CD4-positive, alpha-beta T cell (primary cell): ENCODE data around the gene MTM1. TPM values are rescaled to one million over a fixed set of nuclear protein-coding genes. Genes with fewer than 3 reads are reported as not detected.
A peak's percentile ranks its signal among the peaks of the same experiment; 100 is the strongest.

Experiments
- ATAC-seq: fragments of 200-7000 bp; cut with Tn5 transposase; one replicate; pipeline ENCODE4 v1.10.0; 2022; ENCODE audit warnings: mild to moderate bottlenecking; ENCODE audit not compliant: poor library complexity
- CTCF ChIA-PET: fragments of 350-600 bp; sonication (Branson Sonifier 250); formaldehyde crosslinking; loops from one replicate; lab custom pipeline; 2021; ENCODE audit warnings: antibody characterized with exemption, inconsistent platforms; lab: Charles Lee
- POLR2A ChIA-PET: fragments of 350-600 bp; sonication (Branson Sonifier 250); formaldehyde crosslinking; loops from one replicate; lab custom pipeline; 2021; ENCODE audit warnings: antibody characterized with exemption, inconsistent platforms; lab: Charles Lee
- DNase-seq, 14 experiments: peaks; one replicate each; pipeline ENCODE4 v3.0.0-alpha.2; 2013 to 2020; ENCODE audit warnings: mixed read lengths in 2 of 14
- H3K27ac ChIP-seq, 2 donors: one replicate each; pipeline versions ENCODE4 v1.5.1 to v1.7.0; 2013; ENCODE audit warnings: low read length in 2 of 2, low read depth in 1 of 2, mild to moderate bottlenecking in 1 of 2
- H3K27me3 ChIP-seq, 2 experiments: 1 replicate in 1 of 2; 2 replicates in 1 of 2; pipeline versions ENCODE4 v1.6.1 to v1.7.0; 2013; ENCODE audit warnings: low read length in 2 of 2, control low read depth in 1 of 2, mild to moderate bottlenecking in 1 of 2, moderate library complexity in 1 of 2; ENCODE audit not compliant: insufficient read depth in 2 of 2, control insufficient read depth in 1 of 2
- H3K36me3 ChIP-seq: one replicate; pipeline ENCODE4 v1.6.1; 2013; ENCODE audit warnings: low read length, control low read depth; ENCODE audit not compliant: insufficient read depth
- H3K4me1 ChIP-seq: one replicate; pipeline ENCODE4 v1.6.1; 2013; ENCODE audit warnings: low read length, control low read depth; ENCODE audit not compliant: insufficient read depth
- H3K4me3 ChIP-seq: one replicate; pipeline ENCODE4 v1.5.1; 2013; ENCODE audit warnings: mild to moderate bottlenecking, low read length, moderate library complexity
- H3K9me3 ChIP-seq, 2 experiments: 1 replicate in 1 of 2; 2 replicates in 1 of 2; pipeline versions ENCODE4 v1.6.1 to v1.7.0; 2013; ENCODE audit warnings: low read length in 2 of 2, mild to moderate bottlenecking in 2 of 2, control low read depth in 1 of 2, moderate library complexity in 1 of 2; ENCODE audit not compliant: control insufficient read depth in 1 of 2, insufficient read depth in 1 of 2
- H3K27ac Mint-ChIP-seq: one replicate; pipeline ENCODE4 v1.8.0; 2020; ENCODE audit warnings: mixed read lengths
- H3K27me3 Mint-ChIP-seq: one replicate; pipeline ENCODE4 v1.8.0; 2021; ENCODE audit warnings: mixed read lengths
- H3K36me3 Mint-ChIP-seq: one replicate; pipeline ENCODE4 v1.8.0; 2021; ENCODE audit warnings: low read depth, mixed read lengths
- H3K4me1 Mint-ChIP-seq: one replicate; pipeline ENCODE4 v1.8.0; 2021; ENCODE audit warnings: low read depth, mixed read lengths
- H3K4me3 Mint-ChIP-seq: one replicate; pipeline ENCODE4 v1.8.0; 2020; ENCODE audit warnings: mild to moderate bottlenecking, mixed read lengths
- H3K9me3 Mint-ChIP-seq: one replicate; pipeline ENCODE4 v1.8.0; 2020; ENCODE audit warnings: mixed read lengths
- intact Hi-C, 2 experiments: fragments of 100-400 bp; cut with DNase I in 1 of 2; cut with micrococcal nuclease in 1 of 2; formaldehyde crosslinking; loops; one replicate each; pipeline versions ENCODE4 v1.15.1 to v1.9.0; 2023 to 2025; cut with DNase I, micrococcal nuclease
- total RNA-seq, 174 experiments: library from RNA in 2 of 174; stranded (reverse) in 2 of 174; gene quantifications; one replicate each; pipeline ENCODE4 v1.2.3 and lab custom pipeline; 2021 to 2026
- TF ChIP-seq, protein P1 (sequence below): fragments of 200-600 bp; IDR thresholded peaks from one replicate; pipeline ENCODE4 v1.8.0; 2022; ENCODE audit warnings: antibody characterized with exemption, mild to moderate bottlenecking

The MTM1 gene
- total RNA-seq, 2 experiments from 2014 or later: 20.6 to 26.9 TPM

DNA sequence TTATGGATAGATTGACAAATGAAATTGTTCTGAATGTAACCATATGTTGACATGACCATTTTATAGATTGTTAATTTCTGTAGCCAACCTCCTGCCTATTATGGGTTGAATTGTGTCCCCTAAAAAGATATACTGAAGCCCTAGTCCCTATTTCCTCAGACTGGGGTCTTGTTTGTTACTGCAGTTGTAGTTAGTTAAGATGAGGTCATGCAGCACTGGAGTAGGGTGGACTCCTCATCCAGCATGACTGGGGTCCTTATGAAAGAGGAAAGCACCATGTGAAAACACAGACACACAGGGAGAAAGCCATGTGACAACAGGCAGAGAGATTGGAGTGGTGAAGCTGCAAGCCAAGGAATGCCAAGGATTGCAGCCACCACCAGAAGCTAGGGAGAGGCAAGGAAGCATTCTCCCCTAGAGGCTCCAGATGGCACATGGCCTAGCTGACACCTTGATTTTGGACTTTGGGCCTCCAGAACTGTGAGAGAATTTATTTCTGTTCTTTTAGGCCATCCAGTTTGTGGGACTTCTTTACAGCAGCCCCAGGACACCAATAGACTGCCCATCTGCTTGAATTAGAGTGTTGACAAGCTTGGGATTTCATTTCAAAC is 14.0 kb downstream of the MTM1 start:
- no peak for ATAC-seq
- Histone ChIP-seq H3K4me3 (no peak overlapping the region), H3K9me3 (no peaks in the 10 kb centered on the region), H3K27ac (no peak overlapping the region), H3K27me3 (no peaks in the 10 kb centered on the region), H3K36me3 (peaks cover 2% of the 10 kb centered on the region), H3K4me1 (peaks cover 12% of the 10 kb centered on the region)
- Mint-ChIP-seq H3K9me3 (no peaks in the 10 kb centered on the region), H3K4me1 (peaks cover 62% of the 10 kb centered on the region), H3K27ac (no peak overlapping the region), H3K27me3 (no peaks in the 10 kb centered on the region), H3K36me3 (peaks cover 7% of the 10 kb centered on the region), H3K4me3 (no peak overlapping the region)
- TF ChIP-seq, protein P1, sequence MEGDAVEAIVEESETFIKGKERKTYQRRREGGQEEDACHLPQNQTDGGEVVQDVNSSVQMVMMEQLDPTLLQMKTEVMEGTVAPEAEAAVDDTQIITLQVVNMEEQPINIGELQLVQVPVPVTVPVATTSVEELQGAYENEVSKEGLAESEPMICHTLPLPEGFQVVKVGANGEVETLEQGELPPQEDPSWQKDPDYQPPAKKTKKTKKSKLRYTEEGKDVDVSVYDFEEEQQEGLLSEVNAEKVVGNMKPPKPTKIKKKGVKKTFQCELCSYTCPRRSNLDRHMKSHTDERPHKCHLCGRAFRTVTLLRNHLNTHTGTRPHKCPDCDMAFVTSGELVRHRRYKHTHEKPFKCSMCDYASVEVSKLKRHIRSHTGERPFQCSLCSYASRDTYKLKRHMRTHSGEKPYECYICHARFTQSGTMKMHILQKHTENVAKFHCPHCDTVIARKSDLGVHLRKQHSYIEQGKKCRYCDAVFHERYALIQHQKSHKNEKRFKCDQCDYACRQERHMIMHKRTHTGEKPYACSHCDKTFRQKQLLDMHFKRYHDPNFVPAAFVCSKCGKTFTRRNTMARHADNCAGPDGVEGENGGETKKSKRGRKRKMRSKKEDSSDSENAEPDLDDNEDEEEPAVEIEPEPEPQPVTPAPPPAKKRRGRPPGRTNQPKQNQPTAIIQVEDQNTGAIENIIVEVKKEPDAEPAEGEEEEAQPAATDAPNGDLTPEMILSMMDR: no peak
- POLR2A ChIA-PET: no interaction called here
- no peak for DNase-seq
- CTCF ChIA-PET: no interaction called here
- intact Hi-C loops: loop anchor here in 1 of 2 experiments (10.0 kb wide), 1 partner anchor 98 kb away; no protein-coding TSS in a partner anchor

DNA sequence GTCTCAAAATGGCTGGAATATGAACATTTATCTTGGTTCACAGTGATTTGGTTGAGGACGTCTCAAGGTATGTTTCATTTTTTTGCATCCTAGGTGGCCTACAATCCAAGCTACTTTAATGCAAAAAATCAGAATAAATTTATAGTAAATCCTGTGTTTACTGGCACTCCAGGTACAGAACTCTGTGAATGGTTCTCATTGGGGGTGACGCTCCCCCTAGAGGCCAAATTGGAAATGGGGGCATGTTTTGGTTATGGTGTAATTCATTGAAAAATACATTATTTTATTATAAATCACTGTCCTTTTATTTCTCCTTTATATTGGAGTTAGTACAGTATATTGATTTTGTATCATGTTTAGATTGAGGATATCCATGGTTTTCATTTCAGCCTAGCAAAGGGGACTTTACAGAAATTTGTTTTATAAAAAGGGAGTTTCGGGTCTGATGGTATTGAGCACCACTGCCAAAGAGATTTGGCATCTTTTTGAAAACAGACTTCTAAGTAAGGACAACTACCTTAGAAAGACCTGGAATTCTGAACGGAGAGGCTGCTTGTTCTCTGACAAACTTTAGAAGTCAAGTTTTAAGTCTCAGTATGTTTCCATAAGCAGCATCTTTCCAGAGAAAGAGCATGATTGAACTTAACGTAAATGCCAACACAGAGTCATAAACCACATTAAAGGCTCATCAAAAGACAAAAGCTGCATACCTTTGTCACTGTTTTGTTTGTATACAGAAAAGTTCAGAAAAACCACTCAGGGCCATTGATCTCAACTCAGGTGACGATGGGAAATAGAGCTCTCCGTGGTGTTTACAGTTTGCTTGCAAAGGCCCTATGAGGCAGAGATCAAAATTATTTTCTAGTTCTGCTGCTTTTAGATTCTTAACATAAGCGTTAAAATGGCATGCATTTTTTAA is 19.4 kb downstream of the MTM1 start:
- ChIA-PET POLR2A (interaction anchor here (1.0 to 1.3 kb wide), 2 partner anchors 15 to 41 kb away, joined by 3 to 5 read pairs; no protein-coding TSS in a partner anchor), CTCF (interaction anchor here (0.6 to 1.2 kb wide), 5 partner anchors 13 to 95 kb away, joined by 3 to 5 read pairs (median 3); no protein-coding TSS in a partner anchor)
- Mint-ChIP-seq H3K36me3 (no peaks in the 10 kb centered on the region), H3K27me3 (no peaks in the 10 kb centered on the region), H3K4me1 (peaks cover 39% of the 10 kb centered on the region), H3K27ac (no peak overlapping the region), H3K9me3 (no peaks in the 10 kb centered on the region), H3K4me3 (no peak overlapping the region)
- no peaks in the 10 kb centered on the region for H3K9me3 ChIP-seq
- no peak overlapping the region for H3K27ac ChIP-seq
- H3K27me3 ChIP-seq: no peaks in the 10 kb centered on the region
- H3K4me3 ChIP-seq: no peak overlapping the region
- TF ChIP-seq, protein P1: peak; percentile 77
- ATAC-seq (peak; percentile 51), DNase-seq (peak; percentile 18 to 69 (median 38))
- no peaks in the 10 kb centered on the region for H3K36me3 ChIP-seq
- H3K4me1 ChIP-seq: no peaks in the 10 kb centered on the region
- intact Hi-C loops: loop anchor here (1.0 to 10.0 kb wide), 5 partner anchors 44 to 626 kb away; no protein-coding TSS in a partner anchor

DNA sequence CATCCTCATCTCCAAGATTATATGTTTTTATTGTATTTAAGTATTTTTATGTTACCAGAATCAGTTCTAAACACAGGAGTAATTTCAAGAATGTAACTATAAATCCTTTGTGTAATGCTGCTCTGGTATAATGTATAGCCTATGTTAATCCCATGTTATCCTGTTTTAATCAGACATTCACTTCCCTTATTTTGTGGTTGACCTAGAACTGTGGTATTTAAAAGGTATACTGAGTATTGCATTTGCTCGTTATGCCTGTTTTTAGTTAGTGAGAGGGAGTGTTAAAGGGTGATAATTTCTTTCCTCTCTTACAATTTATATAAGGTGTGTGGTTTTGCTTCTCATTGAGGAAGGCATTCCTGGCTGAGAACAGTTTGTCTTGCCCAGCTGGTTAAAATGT is 26.2 kb downstream of the MTM1 start:
- H3K9me3 ChIP-seq: no peaks in the 10 kb centered on the region
- H3K4me3 ChIP-seq: no peak overlapping the region
- peaks cover 28% of the 10 kb centered on the region for H3K36me3 ChIP-seq
- no peak overlapping the region for H3K27ac ChIP-seq
- intact Hi-C loops: no loop called here
- no peak for DNase-seq
- H3K27ac Mint-ChIP-seq: no peak overlapping the region
- CTCF ChIA-PET: no interaction called here
- peaks cover 36% of the 10 kb centered on the region for H3K36me3 Mint-ChIP-seq
- peaks cover 7% of the 10 kb centered on the region for H3K4me1 Mint-ChIP-seq
- H3K4me1 ChIP-seq: no peaks in the 10 kb centered on the region
- POLR2A ChIA-PET: no interaction called here
- TF ChIP-seq, protein P1: no peak
- no peak for ATAC-seq
- H3K9me3 Mint-ChIP-seq: no peaks in the 10 kb centered on the region
- no peak overlapping the region for H3K4me3 Mint-ChIP-seq
- H3K27me3 Mint-ChIP-seq: no peaks in the 10 kb centered on the region
- H3K27me3 ChIP-seq: no peaks in the 10 kb centered on the region
